Dendritic cell treated with granulocyte-macrophage colony-stimulating factor and Interleukin-4, amounts not matched to agents 40 ng/mL and 50 ng/mL, for 4 days (primary cell): ENCODE measurements around the gene MUL1.

Experiments used
- H3K27ac Mint-ChIP-seq: one replicate; pipeline ENCODE4 v1.8.0; 2022; ENCODE audit warnings: mild to moderate bottlenecking, mixed read lengths
- H3K27me3 Mint-ChIP-seq: one replicate; pipeline ENCODE4 v1.8.0; 2022; ENCODE audit warnings: mild to moderate bottlenecking, mixed read lengths
- H3K36me3 Mint-ChIP-seq: one replicate; pipeline ENCODE4 v1.8.0; 2022; ENCODE audit warnings: low read depth, mixed read lengths
- H3K4me1 Mint-ChIP-seq: one replicate; pipeline ENCODE4 v1.8.0; 2022; ENCODE audit warnings: low read depth, mixed read lengths
- H3K4me3 Mint-ChIP-seq: one replicate; pipeline ENCODE4 v1.8.0; 2022; ENCODE audit warnings: mild to moderate bottlenecking, moderate library complexity, mixed read lengths
- H3K9me3 Mint-ChIP-seq: one replicate; pipeline ENCODE4 v1.8.0; 2022; ENCODE audit warnings: mixed read lengths
- intact Hi-C: fragments of 100-400 bp; cut with micrococcal nuclease; formaldehyde crosslinking; loops from one replicate; pipeline ENCODE4 v1.15.0; 2022

The MUL1 gene

GRCh38 chr1:20449735-20450311, 58.1 kb downstream of the MUL1 start:
- Mint-ChIP-seq H3K36me3 (no peaks in the 10 kb centered on the region), H3K27ac (no peak overlapping the region), H3K27me3 (peaks cover 9% of the 10 kb centered on the region), H3K4me1 (no peaks in the 10 kb centered on the region), H3K9me3 (no peaks in the 10 kb centered on the region), H3K4me3 (no peak overlapping the region)
- intact Hi-C loops, result no loop called here
